Stimulated activated CD4-positive, alpha-beta T cell treated with anti-CD3 and anti-CD28 coated beads, Interleukin-15, amount 100 ng/mL, for 48 hours (primary cell): Measurements from ENCODE around the gene INSRR.

Experiments
- DNase-seq, 2 donors: peaks; one replicate each; pipeline ENCODE4 v3.0.0-alpha.2; 2020; ENCODE audit warnings: low read depth in 2 of 2

INSRR gene

GRCh38 chr1:156826630-156827029 is 32.3 kb downstream of the INSRR start:
- DNase-seq, result no peak

GRCh38 chr1:156823210-156823790 is 35.6 kb downstream of the INSRR start:
- DNase-seq, result no peak

- no peak for DNase-seq
Observed at GRCh38 chr1:156822680-156823079, 36.2 kb downstream of the INSRR start.

GRCh38 chr1:156821801-156822200 is 37.1 kb downstream of the INSRR start:
- DNase-seq, result peak in 1 of 2 donors; percentile 59

DNA sequence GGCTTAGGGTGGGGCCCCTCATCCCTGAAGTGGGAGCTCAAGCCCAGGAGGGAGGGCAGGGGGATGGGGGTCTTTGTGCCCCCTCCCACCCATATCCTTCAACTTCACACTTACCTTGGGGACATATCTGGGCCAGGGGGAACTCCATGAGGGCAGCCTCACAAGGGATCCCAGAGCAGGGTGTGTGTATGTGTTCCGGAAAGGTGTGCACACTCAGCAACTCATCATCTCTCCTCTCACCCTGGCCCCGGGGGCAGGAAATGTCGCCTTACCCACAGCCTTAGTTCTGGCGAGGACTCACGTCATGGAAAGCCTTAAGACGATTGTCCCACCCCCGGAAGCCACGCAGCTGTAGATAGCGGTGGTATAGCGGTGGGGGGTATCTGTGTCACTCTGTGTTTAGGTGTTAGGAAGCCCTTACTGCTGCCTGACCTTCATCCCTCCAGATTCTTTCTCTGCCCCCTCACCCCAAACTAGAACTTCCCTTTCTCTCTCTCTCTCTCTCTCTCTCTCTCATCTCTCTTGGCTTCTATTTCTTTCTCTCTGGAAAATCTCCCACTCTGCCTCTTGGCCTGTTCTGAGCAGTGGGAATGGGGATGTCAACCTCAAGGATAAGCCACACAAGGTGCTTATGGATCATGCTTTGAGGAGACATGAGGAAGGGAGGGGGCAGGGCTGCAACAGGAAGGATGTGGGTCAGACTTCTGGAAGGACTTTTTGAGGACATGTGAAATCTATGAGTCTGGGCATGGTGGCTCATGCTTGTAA is 42.2 kb downstream of the INSRR start, which contains the start of gene SH2D2A:
TSS of gene SH2D2A (minus strand) at position 288 of the 768 bp plus-strand sequence. CDS start at position 148, 140 bp downstream.
- peak; percentile 93 for DNase-seq

DNA sequence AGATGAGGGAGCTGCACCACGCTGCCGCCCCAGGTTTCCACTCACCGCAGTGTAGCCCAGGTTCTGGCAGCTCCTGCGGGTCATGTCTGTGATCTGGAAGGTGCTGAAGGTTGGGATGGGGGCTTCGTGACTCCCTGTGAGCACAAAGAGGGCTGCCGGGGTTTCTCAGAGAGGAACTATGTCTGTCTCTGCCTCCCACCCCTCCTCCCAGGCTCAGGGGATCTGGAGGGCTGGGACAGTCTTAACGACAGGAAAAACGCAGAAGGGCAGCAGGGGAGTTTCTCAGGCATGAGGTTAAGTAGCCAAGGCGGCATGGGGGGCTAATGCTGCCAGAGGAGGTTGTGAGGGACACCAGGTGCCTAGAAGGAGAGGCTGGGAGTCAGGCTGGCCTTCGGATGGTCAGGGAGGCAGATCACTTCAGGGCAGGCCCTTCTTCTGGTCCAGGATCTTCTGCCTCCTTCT is 42.9 kb downstream of the INSRR start:
- DNase-seq, result no peak

DNA sequence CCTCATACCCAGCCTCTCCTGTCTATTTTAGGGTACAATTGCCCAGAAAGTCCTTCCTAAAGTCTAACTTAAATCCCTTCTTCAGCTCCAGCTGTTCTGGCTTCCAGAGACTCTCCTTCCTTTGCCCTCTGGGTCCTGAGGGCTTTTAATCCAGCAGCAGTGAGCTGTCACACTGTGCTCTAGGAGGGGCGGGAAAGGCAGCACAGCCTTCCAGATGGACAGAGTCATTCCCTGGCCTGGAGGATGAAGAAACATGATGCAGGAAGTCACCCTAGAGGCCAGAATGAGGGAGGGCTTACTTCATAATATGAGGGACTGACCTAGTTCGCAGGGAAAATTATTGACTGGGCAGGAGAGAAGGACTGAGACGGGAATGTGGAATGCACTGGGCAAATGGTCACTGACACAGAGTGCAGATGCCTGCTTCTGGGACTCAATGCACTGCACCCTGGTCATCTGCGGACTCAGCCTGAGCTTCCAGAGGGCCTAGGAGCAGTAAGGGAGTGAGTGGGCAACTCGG is 43.5 kb downstream of the INSRR start:
- no peak for DNase-seq

GRCh38 chr1:156814571-156815260 is 44.2 kb downstream of the INSRR start:
- no peak for DNase-seq

GRCh38 chr1:156813750-156814570 is 45.0 kb downstream of the INSRR start:
- DNase-seq, result peak; percentile 47 to 69

- no peak for DNase-seq
Observed at GRCh38 chr1:156813298-156813697, 45.6 kb downstream of the INSRR start.

DNA sequence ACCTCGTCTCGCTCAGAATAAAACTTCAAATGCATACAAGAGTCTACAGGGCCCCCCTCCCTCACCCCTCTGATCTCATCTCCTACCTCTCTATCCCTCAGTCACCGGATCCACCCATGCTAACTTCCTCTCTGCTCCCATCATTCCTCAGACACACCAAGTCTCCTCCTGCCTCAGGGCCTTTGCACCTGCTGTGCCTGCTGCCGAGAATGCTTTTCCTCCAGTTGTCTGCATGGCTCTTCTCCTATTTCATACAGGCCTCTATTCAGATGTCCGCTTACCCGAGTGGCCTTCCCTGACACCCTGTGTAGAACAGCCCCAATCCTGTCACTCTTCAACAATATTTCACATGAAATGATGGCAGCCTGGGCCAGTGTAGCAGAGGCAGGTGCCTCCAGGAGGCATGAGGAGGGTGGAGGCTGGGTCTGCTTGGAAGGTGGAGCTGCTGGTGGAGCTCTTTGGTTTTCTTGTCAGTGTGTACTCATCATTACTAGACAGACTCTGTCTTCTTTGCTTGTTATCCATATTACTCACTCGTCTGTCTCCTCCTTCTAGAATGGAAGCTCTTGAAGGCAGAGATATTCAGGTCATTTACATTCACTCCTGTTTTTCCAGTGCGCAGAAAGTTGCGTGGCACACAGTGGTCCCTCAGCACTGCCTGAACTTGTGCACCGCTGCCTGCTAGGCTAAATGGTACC is 46.5 kb downstream of the INSRR start:
- DNase-seq, result no peak

DNA sequence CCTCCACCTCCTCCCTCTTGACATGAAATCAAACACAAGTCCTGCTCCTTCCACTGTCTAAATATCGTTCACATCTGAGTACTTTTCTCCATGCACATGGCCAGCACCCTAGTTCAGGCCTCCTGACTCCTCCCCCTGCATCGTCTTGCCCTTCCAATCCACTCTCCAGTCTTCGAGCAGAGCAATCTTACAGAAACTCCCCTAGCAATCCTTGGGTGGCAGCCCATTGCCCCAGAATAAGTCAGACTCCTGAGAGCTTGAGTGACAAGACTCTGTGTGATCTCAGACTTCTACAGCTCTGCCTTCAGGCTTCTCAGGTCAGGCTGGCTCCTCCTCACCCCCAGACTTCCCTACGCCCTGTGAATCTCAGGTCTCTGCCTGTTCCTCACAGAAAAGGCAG is 47.7 kb downstream of the INSRR start:
- DNase-seq, result no peak

GRCh38 chr1:156809711-156810366 is 49.1 kb downstream of the INSRR start:
- DNase-seq, result no peak

DNA sequence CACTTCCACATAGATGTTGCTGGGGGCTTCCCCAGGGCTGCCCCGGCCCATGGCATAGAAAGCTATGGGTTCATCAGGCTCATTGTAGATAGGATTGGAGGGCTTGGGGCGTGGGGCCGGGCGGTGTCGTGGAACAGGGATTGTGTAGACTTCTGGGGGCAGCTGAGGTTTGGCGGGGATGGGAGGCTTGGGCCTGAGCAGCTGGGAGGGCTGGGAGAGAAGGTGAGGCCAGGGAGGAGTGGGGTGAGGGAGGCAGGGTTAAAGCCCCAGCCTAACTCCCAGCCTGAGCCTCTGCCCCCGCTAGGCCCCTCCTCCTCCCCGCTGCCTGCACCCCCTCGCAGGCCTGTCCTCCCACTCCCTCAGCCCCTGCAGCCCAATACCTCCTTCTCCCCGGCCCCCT is 49.6 kb downstream of the INSRR start:
- no peak for DNase-seq

DNA sequence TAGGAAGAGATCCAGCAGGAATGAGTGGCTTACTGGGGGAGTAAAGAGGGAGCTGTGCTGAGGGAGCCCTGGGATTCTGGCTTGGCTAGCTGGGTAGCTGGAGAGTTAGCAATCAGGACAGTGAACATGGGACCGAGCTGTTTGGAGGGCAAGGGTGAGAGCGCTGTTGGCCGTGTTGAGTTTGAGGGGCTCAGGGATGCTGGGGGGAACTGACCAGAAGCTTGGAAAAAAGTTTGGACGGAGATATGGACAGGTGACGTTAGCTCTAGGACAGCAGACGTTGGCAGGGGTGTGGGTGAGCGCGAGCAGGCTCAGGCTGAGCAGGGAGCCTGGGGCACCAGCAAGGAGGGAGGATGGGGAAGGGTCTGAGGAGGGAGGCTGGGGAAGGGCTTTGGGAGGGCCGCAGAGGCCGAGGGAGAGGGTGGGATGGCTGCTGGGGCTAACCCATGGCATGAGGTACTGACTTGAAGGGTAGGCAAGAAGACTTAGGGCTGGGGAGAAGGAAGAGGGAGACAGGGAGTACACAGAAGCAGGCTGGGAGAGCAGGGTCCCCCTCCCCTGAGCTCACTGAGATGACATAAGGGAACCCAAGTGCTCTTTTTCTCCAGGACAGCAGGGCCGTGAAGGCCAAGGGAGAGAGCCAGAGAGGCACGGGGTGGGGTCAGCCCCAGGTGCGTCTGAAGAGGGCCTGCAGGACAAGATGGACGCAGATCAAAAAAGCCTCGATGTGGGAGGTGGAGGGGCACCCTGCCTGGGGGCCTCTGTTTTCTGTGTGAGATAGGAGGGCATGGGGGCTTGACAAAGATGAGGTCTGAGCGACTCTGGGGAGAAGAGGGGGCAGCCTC is 50.5 kb downstream of the INSRR start:
- no peak for DNase-seq

DNA sequence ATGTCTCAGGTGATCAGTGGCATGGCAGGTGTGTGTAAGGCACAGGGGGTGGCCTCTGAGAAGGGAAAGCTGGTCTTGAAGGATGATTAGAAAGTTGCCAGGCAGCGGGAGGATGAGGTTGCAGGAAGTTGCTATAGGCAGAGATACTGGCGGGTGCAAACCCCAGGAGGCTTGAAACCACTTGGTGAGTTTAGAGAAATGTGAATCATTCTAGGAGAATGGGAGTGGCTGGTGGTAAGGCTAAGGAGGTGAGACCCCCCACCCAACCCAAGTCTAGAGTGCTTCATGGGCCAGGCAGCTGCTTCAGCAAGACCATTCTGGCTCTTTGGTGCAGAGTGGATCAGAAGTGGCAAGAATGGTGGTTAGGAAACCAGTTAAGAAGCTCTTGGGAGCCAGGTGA is 51.3 kb downstream of the INSRR start:
- DNase-seq, result no peak

- no peak for DNase-seq
Observed at GRCh38 chr1:156806512-156807440, 52.1 kb downstream of the INSRR start.

- no peak for DNase-seq
Observed at GRCh38 chr1:156805766-156806511, 53.0 kb downstream of the INSRR start.
